H9 (cell line): ENCODE results near the gene DOCK10. TPM values are rescaled to one million over a fixed set of nuclear protein-coding genes. Genes with fewer than 3 reads are reported as not detected.
A peak's percentile ranks its signal among the peaks of the same experiment; 100 is the strongest.

Experiments
- DNase-seq: peaks from one replicate; pipeline ENCODE4 v3.0.0-alpha.2; 2017
- H2AFZ ChIP-seq: one replicate; pipeline ENCODE4 v1.6.1; 2013; ENCODE audit warnings: mild to moderate bottlenecking, low read length, control low read depth, moderate library complexity
- H2AK5ac ChIP-seq: 2 replicates; pipeline ENCODE4 v1.6.1; 2013; ENCODE audit warnings: low read length, control low read depth, mixed read lengths; ENCODE audit not compliant: insufficient read length
- H2BK120ac ChIP-seq: one replicate; pipeline ENCODE4 v1.6.1; 2013; ENCODE audit warnings: low read depth, mild to moderate bottlenecking, low read length, control low read depth, inconsistent platforms; ENCODE audit not compliant: poor library complexity, severe bottlenecking
- H2BK12ac ChIP-seq: 2 replicates; pipeline ENCODE4 v1.6.1; 2013; ENCODE audit warnings: low read length, control low read depth, mixed read lengths, low read depth; ENCODE audit not compliant: insufficient read length
- H2BK15ac ChIP-seq: 2 replicates; pipeline ENCODE4 v1.6.1; 2013; ENCODE audit warnings: low read depth, low read length, control low read depth
- H2BK20ac ChIP-seq: one replicate; pipeline ENCODE4 v1.6.1; 2013; ENCODE audit warnings: low read depth, mild to moderate bottlenecking, low read length, control low read depth, inconsistent platforms; ENCODE audit not compliant: poor library complexity, severe bottlenecking
- H2BK5ac ChIP-seq: 2 replicates; pipeline ENCODE4 v1.6.1; 2013; ENCODE audit warnings: low read length, control low read depth, mixed read lengths; ENCODE audit not compliant: insufficient read length
- H3K14ac ChIP-seq: 2 replicates; pipeline ENCODE4 v1.6.1; 2013; ENCODE audit warnings: low read length, control low read depth; ENCODE audit not compliant: insufficient read depth
- H3K18ac ChIP-seq: 2 replicates; pipeline ENCODE4 v1.6.1; 2013; ENCODE audit warnings: low read depth, mild to moderate bottlenecking, mixed read lengths, low read length, control low read depth; ENCODE audit not compliant: insufficient read length
- H3K23ac ChIP-seq: 2 replicates; pipeline ENCODE4 v1.6.1; 2013; ENCODE audit warnings: low read length, control low read depth, mixed read lengths, low read depth; ENCODE audit not compliant: insufficient read length
- H3K23me2 ChIP-seq: 2 replicates; pipeline ENCODE4 v1.6.1; 2013; ENCODE audit warnings: low read depth, mild to moderate bottlenecking, mixed read lengths, low read length, control low read depth; ENCODE audit not compliant: insufficient read length, poor library complexity, severe bottlenecking
- H3K27ac ChIP-seq: 2 replicates; pipeline ENCODE4 v1.5.1; 2013; ENCODE audit warnings: low read length, control low read depth, mixed read lengths, low read depth; ENCODE audit not compliant: insufficient read length
- H3K27me3 ChIP-seq: 2 replicates; pipeline ENCODE4 v1.6.1; 2013; ENCODE audit warnings: low read length, control low read depth, inconsistent platforms; ENCODE audit not compliant: insufficient read depth
- H3K4ac ChIP-seq: 2 replicates; pipeline ENCODE4 v1.6.1; 2013; ENCODE audit warnings: low read depth, mild to moderate bottlenecking, control low read depth, inconsistent platforms, low read length, moderate library complexity
- H3K4me1 ChIP-seq: 2 replicates; pipeline ENCODE4 v1.6.1; 2013; ENCODE audit warnings: low read length, control low read depth, inconsistent platforms; ENCODE audit not compliant: insufficient read depth
- H3K4me2 ChIP-seq: 2 replicates; pipeline ENCODE4 v1.6.1; 2013; ENCODE audit warnings: low read length, control low read depth, mixed read lengths; ENCODE audit not compliant: insufficient read length, insufficient read depth
- H3K56ac ChIP-seq: 2 replicates; pipeline ENCODE4 v1.6.1; 2013; ENCODE audit warnings: low read depth, mild to moderate bottlenecking, mixed read lengths, low read length, control low read depth; ENCODE audit not compliant: insufficient read length
- H3K79me1 ChIP-seq: 2 replicates; pipeline ENCODE4 v1.6.1; 2013; ENCODE audit warnings: low read depth, mild to moderate bottlenecking, moderate library complexity, low read length, control low read depth, inconsistent platforms; ENCODE audit not compliant: insufficient read depth, poor library complexity, severe bottlenecking
- H3K79me2 ChIP-seq: 2 replicates; pipeline ENCODE4 v1.6.1; 2013; ENCODE audit warnings: low read length, control low read depth, inconsistent platforms; ENCODE audit not compliant: insufficient read depth
- H3K9ac ChIP-seq: 2 replicates; pipeline ENCODE4 v1.6.1; 2013; ENCODE audit warnings: low read length, control low read depth, mixed read lengths; ENCODE audit not compliant: insufficient read length; ENCODE audit errors: extremely low read depth
- H3K9me3 ChIP-seq: one replicate; pipeline ENCODE4 v1.6.1; 2013; ENCODE audit warnings: low read depth, low read length, inconsistent platforms; ENCODE audit not compliant: control insufficient read depth
- H3T11ph ChIP-seq: one replicate; pipeline ENCODE4 v1.6.1; 2013; ENCODE audit warnings: mild to moderate bottlenecking, low read length, control low read depth, inconsistent platforms
- H4K20me1 ChIP-seq: one replicate; pipeline ENCODE4 v1.6.1; 2013; ENCODE audit not compliant: control insufficient read depth, insufficient read length, insufficient read depth
- H4K5ac ChIP-seq: 2 replicates; pipeline ENCODE4 v1.6.1; 2013; ENCODE audit warnings: low read depth, mild to moderate bottlenecking, mixed read lengths, low read length, control low read depth; ENCODE audit not compliant: insufficient read length
- H4K8ac ChIP-seq: replicated peaks from 2 replicates; pipeline ENCODE4 v1.6.1; 2013; ENCODE audit warnings: low read length, control low read depth, mixed read lengths, low read depth; ENCODE audit not compliant: insufficient read length
- H4K91ac ChIP-seq: 2 replicates; pipeline ENCODE4 v1.6.1; 2013; ENCODE audit warnings: low read depth, mild to moderate bottlenecking, moderate library complexity, mixed read lengths, low read length, control low read depth; ENCODE audit not compliant: insufficient read length
- H3K27ac Mint-ChIP-seq, 3 experiments: 2 replicates in 2 of 3; 3 replicates in 1 of 3; pipeline ENCODE4 v1.8.0; 2020 to 2021; ENCODE audit warnings: mixed read lengths in 3 of 3, mild to moderate bottlenecking in 1 of 3, moderate library complexity in 1 of 3
- H3K27me3 Mint-ChIP-seq: 2 replicates; pipeline ENCODE4 v1.8.0; 2021; ENCODE audit warnings: low read depth, mild to moderate bottlenecking, moderate library complexity, mixed read lengths
- H3K36me3 Mint-ChIP-seq, 3 experiments: 2 replicates in 2 of 3; 3 replicates in 1 of 3; pipeline ENCODE4 v1.8.0; 2020 to 2021; ENCODE audit warnings: low read depth in 3 of 3, mixed read lengths in 3 of 3; ENCODE audit not compliant: insufficient read depth in 1 of 3
- H3K4me1 Mint-ChIP-seq, 2 experiments: 2 replicates each; pipeline ENCODE4 v1.8.0; 2020; ENCODE audit warnings: mixed read lengths in 2 of 2
- H3K4me3 Mint-ChIP-seq, 2 experiments: 2 replicates in 1 of 2; 3 replicates in 1 of 2; pipeline ENCODE4 v1.8.0; 2020 to 2021; ENCODE audit warnings: mild to moderate bottlenecking in 2 of 2, mixed read lengths in 2 of 2, moderate library complexity in 1 of 2
- H3K9me3 Mint-ChIP-seq, 2 experiments: 2 replicates in 1 of 2; 3 replicates in 1 of 2; pipeline ENCODE4 v1.8.0; 2020; ENCODE audit warnings: mild to moderate bottlenecking in 2 of 2, mixed read lengths in 2 of 2, moderate library complexity in 1 of 2
- WGBS: extraction: QIAGEN DNeasy Blood & Tissue Kit; methylation state at CpG from one replicate; pipeline ENCODE4 v1.1.7; 2013; ENCODE audit warnings: missing lambda C conversion rate, low lambda C conversion rate, mixed read lengths; ENCODE audit not compliant: insufficient read length; ENCODE audit errors: extremely low coverage; 5-methylcytosine and 5-hydroxymethylcytosine counted together
- total RNA-seq: library from RNA; stranded (reverse); gene quantifications from 2 replicates; pipeline ENCODE4 v1.2.1, GENCODE V29; 2021
- TF ChIP-seq, protein P1 (sequence below): fragments of 200-600 bp; sonication (generic); conservative IDR thresholded peaks from 3 replicates; pipeline ENCODE4 v1.8.0; 2021; ENCODE audit warnings: antibody characterized with exemption, mild to moderate bottlenecking

Gene DOCK10
- total RNA-seq, 1 experiment from 2014 or later = 0.79 TPM

DNA sequence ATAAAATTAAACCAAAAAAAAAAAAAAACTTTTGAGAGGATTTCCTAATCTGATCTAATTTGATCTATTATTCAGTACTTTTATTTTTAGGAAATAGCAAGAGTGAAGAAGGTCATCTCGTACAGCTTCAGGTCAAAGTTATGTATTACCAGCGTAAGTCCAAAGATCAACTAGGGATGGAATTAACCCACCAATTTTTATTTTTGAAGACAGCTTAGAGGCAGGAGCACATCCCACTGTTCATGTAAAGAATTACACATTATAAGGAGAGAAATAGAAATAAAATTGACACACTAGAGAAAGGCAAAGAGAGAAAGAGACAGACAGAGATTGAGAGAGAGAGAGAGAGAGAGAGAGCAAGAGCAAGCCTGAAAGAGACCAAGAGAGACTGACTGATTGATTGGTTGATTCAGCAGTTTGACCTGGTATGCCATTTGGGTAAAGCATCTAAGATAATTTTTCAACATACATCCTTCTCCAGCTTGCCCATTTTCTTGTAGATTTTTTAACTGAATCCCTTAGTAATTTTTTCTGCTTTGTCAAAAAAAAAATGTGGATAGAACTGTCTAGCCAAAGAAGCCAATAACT, 25.1 kb downstream of the DOCK10 start:
- H3K27ac Mint-ChIP-seq = peak overlapping the region in 2 of 3 experiments; percentile 4 to 68; a peak in 3 of 7 replicates
- Histone ChIP-seq H2BK20ac (no peak overlapping the region), H3K23me2 (no peaks in the 10 kb centered on the region), H3K27me3 (no peaks in the 10 kb centered on the region), H3T11ph (no peak overlapping the region), H4K5ac (no peak overlapping the region), H4K8ac (no peak overlapping the region), H4K20me1 (no peaks in the 10 kb centered on the region), H2AFZ (no peak overlapping the region), H3K9ac (no peak overlapping the region), H3K14ac (no peak overlapping the region), H3K79me2 (no peaks in the 10 kb centered on the region), H3K9me3 (no peaks in the 10 kb centered on the region), H3K18ac (no peak overlapping the region), H3K56ac (no peak overlapping the region), H3K79me1 (no peaks in the 10 kb centered on the region), H3K27ac (no peak overlapping the region), H3K23ac (no peak overlapping the region), H2BK120ac (no peak overlapping the region), H2BK15ac (no peak overlapping the region), H2BK5ac (no peak overlapping the region), H2BK12ac (no peak overlapping the region), H2AK5ac (no peak overlapping the region), H3K4me1 (no peaks in the 10 kb centered on the region; the same call in 1 of the 2 replicates), H4K91ac (no peak overlapping the region), H3K4me2 (no peak overlapping the region), H3K4ac (no peak overlapping the region)
- peaks cover 6 to 8% of the 10 kb centered on the region in 2 experiments for H3K4me1 Mint-ChIP-seq
- TF ChIP-seq, protein P1, sequence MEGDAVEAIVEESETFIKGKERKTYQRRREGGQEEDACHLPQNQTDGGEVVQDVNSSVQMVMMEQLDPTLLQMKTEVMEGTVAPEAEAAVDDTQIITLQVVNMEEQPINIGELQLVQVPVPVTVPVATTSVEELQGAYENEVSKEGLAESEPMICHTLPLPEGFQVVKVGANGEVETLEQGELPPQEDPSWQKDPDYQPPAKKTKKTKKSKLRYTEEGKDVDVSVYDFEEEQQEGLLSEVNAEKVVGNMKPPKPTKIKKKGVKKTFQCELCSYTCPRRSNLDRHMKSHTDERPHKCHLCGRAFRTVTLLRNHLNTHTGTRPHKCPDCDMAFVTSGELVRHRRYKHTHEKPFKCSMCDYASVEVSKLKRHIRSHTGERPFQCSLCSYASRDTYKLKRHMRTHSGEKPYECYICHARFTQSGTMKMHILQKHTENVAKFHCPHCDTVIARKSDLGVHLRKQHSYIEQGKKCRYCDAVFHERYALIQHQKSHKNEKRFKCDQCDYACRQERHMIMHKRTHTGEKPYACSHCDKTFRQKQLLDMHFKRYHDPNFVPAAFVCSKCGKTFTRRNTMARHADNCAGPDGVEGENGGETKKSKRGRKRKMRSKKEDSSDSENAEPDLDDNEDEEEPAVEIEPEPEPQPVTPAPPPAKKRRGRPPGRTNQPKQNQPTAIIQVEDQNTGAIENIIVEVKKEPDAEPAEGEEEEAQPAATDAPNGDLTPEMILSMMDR = no peak
- no peak overlapping the region for H3K4me3 Mint-ChIP-seq
- no peak for DNase-seq
- no peaks in the 10 kb centered on the region for H3K27me3 Mint-ChIP-seq
- H3K9me3 Mint-ChIP-seq = no peaks in the 10 kb centered on the region
- H3K36me3 Mint-ChIP-seq = no peaks in the 10 kb centered on the region
- WGBS = no CpG with 5 or more reads among the region's 2 CpGs
